ENCODE measurements around the gene DPYD.
"Not testable (repeated sequence)": the region's sequence is repeated elsewhere in the genome, so short reads cannot be mapped to it uniquely, and the experiment has no call there.

DPYD gene

GRCh38 chr1:97258597-97258996, 662.2 kb downstream of the DPYD start:
- DNase-seq = no peak

- DNase-seq = peak; percentile 12
These were observed 665.9 kb downstream of the DPYD start for GRCh38 chr1:97254731-97255463.

- no peak for DNase-seq
These were observed 667.9 kb downstream of the DPYD start for GRCh38 chr1:97252925-97253324.

- DNase-seq = peak; percentile 88
These were observed 668.8 kb downstream of the DPYD start for GRCh38 chr1:97252076-97252475.

- peak; percentile 11 for DNase-seq
These were observed 673.6 kb downstream of the DPYD start for GRCh38 chr1:97247196-97247595.

- DNase-seq = no peak
These were observed 675.2 kb downstream of the DPYD start for GRCh38 chr1:97245682-97246081.

- DNase-seq = no peak
These were observed 675.8 kb downstream of the DPYD start for GRCh38 chr1:97245026-97245425.

- DNase-seq = peak; percentile 6
These were observed 676.8 kb downstream of the DPYD start for GRCh38 chr1:97243973-97244560.

GRCh38 chr1:97238816-97239215, 682.0 kb downstream of the DPYD start:
- no peak for DNase-seq

- DNase-seq = not testable (repeated sequence)
These were observed 689.5 kb downstream of the DPYD start for GRCh38 chr1:97231354-97231753.

GRCh38 chr1:97212671-97213070, 708.2 kb downstream of the DPYD start:
- no peak for DNase-seq

- no peak for DNase-seq
These were observed 710.5 kb downstream of the DPYD start for GRCh38 chr1:97210307-97210706.

- DNase-seq = peak; percentile 17
These were observed 711.4 kb downstream of the DPYD start for GRCh38 chr1:97209381-97209957.

GRCh38 chr1:97207868-97208267, 713.0 kb downstream of the DPYD start:
- no peak for DNase-seq

- no peak for DNase-seq
These were observed 716.4 kb downstream of the DPYD start for GRCh38 chr1:97204468-97204867.

- no peak for DNase-seq
These were observed 718.1 kb downstream of the DPYD start for GRCh38 chr1:97202481-97203380.

- DNase-seq = no peak
These were observed 719.2 kb downstream of the DPYD start for GRCh38 chr1:97201641-97202040.

GRCh38 chr1:97200595-97200994, 720.2 kb downstream of the DPYD start:
- DNase-seq = no peak

GRCh38 chr1:97196825-97197516, 723.9 kb downstream of the DPYD start:
- DNase-seq = no peak

- no peak for DNase-seq
These were observed 727.8 kb downstream of the DPYD start for GRCh38 chr1:97192872-97193572.

- DNase-seq = no peak
These were observed 730.5 kb downstream of the DPYD start for GRCh38 chr1:97190326-97190725.

- DNase-seq = no peak
These were observed 734.5 kb downstream of the DPYD start for GRCh38 chr1:97186381-97186780.

Measured in inflammatory macrophage treated with lipopolysaccharide for 4 hours (primary cell).